ENCODE results near the gene LBR. TPM values are rescaled to one million over a fixed set of nuclear protein-coding genes. Genes with fewer than 3 reads are reported as not detected.

Gene LBR
- total and polyA plus RNA-seq, 12 donors = 7.6 to 22.6 (median 10.3) TPM

- peak in 1 of 8 donors; percentile 13 for ATAC-seq
- Histone ChIP-seq H3K4me1 (peaks cover 0 to 58% (median 46%) of the 10 kb centered on the region in 9 donors), H3K36me3 (no peaks in the 10 kb centered on the region), H3K9me3 (no peaks in the 10 kb centered on the region), H3K4me3 (no peak overlapping the region), H3K27me3 (no peaks in the 10 kb centered on the region), H3K27ac (peak overlapping the region in 1 of 10 donors; percentile 58)
- intact Hi-C loops (cut with DNase I) = loop anchor here in 1 of 10 donors (2.0 kb wide), 1 partner anchor 17 kb away; no protein-coding TSS in a partner anchor
- no peak for TF ChIP-seq CTCF (IDR thresholded peaks at IDR 0.05)
- 79 to 82% methylated on average over 19 of the region's 19 CpGs for WGBS, 2 donors
- no peak for DNase-seq
Observed at GRCh38 chr1:225461533-225462428, 33.9 kb upstream of the LBR start.

- WGBS, 2 donors = 83 to 88% methylated on average over 8 of the region's 8 CpGs
- intact Hi-C loops (cut with DNase I) = no loop called here
- no peak for TF ChIP-seq CTCF (IDR thresholded peaks at IDR 0.05)
- DNase-seq (no peak), ATAC-seq (no peak)
- Histone ChIP-seq H3K9me3 (no peaks in the 10 kb centered on the region), H3K27ac (peak overlapping the region in 1 of 10 donors; percentile 58), H3K36me3 (no peaks in the 10 kb centered on the region), H3K4me3 (no peak overlapping the region), H3K4me1 (peaks cover 0 to 50% (median 40%) of the 10 kb centered on the region in 9 donors), H3K27me3 (no peaks in the 10 kb centered on the region)
Observed at GRCh38 chr1:225460737-225461532, 33.1 kb upstream of the LBR start.

GRCh38 chr1:225460021-225460736, 32.3 kb upstream of the LBR start:
- intact Hi-C loops (cut with DNase I) = no loop called here
- peak in 4 of 8 donors; percentile 5 to 42 (median 24) for ATAC-seq
- DNase-seq = no peak
- Histone ChIP-seq H3K36me3 (no peaks in the 10 kb centered on the region), H3K4me1 (peaks cover 0 to 47% (median 32%) of the 10 kb centered on the region in 9 donors), H3K27ac (peak overlapping the region in 1 of 10 donors; percentile 10), H3K4me3 (no peak overlapping the region), H3K27me3 (no peaks in the 10 kb centered on the region), H3K9me3 (no peaks in the 10 kb centered on the region)
- no peak for TF ChIP-seq CTCF (IDR thresholded peaks at IDR 0.05)
- WGBS, 2 donors = 59 to 63% methylated on average over 18 of the region's 18 CpGs

GRCh38 chr1:225458222-225458631, 30.4 kb upstream of the LBR start:
- H3K27me3 ChIP-seq = no peaks in the 10 kb centered on the region
- H3K9me3 ChIP-seq = no peaks in the 10 kb centered on the region
- DNase-seq (no peak), ATAC-seq (peak in 1 of 8 donors; percentile 32)
- no peak for TF ChIP-seq CTCF (IDR thresholded peaks at IDR 0.05)
- peak overlapping the region in 1 of 10 donors; percentile 69 for H3K27ac ChIP-seq
- intact Hi-C loops (cut with DNase I) = no loop called here
- peaks cover 0 to 57% (median 22%) of the 10 kb centered on the region in 9 donors for H3K4me1 ChIP-seq
- no peak overlapping the region for H3K4me3 ChIP-seq
- no peaks in the 10 kb centered on the region for H3K36me3 ChIP-seq
- WGBS, 2 donors = 81 to 84% methylated on average over 2 of the region's 2 CpGs

Measured in heart right ventricle (tissue), 16 donors.